Measurements from ENCODE around the gene BRINP3.

DNA sequence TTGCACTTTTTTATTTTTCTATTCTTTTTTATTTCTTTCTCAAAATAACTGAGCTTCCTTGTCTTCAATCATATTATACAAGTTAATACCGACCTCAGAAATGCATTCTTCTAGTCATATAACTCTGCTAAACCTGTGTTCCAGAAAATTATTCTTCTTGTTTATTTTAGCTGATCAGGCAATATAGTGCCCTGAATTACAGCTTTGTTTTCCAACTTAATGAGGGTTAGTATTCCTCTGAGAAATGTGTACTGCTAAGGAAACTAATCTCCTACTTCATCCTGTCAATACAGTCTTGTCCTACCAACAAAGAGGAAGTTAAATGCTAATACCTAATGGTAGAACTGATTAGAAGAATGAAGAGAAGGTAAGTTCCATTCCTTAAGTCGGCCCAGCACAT, 13.0 kb downstream of the BRINP3 start:
- TF ChIP-seq, protein P1, sequence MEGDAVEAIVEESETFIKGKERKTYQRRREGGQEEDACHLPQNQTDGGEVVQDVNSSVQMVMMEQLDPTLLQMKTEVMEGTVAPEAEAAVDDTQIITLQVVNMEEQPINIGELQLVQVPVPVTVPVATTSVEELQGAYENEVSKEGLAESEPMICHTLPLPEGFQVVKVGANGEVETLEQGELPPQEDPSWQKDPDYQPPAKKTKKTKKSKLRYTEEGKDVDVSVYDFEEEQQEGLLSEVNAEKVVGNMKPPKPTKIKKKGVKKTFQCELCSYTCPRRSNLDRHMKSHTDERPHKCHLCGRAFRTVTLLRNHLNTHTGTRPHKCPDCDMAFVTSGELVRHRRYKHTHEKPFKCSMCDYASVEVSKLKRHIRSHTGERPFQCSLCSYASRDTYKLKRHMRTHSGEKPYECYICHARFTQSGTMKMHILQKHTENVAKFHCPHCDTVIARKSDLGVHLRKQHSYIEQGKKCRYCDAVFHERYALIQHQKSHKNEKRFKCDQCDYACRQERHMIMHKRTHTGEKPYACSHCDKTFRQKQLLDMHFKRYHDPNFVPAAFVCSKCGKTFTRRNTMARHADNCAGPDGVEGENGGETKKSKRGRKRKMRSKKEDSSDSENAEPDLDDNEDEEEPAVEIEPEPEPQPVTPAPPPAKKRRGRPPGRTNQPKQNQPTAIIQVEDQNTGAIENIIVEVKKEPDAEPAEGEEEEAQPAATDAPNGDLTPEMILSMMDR (IDR thresholded peaks at IDR 0.05 in 4 of 5, conservative IDR thresholded peaks at IDR 0.05 in 1 of 5): no peak
- no peak for TF ChIP-seq POLR2A (IDR thresholded peaks at IDR 0.05)

All from gastrocnemius medialis (tissue), 4 donors.